GM10248 (cell line): ENCODE results near the gene ADIPOR2.

Experiments
- CTCF ChIA-PET: fragments of 300-600 bp; sonication (Branson Sonifier 250); formaldehyde crosslinking; extraction: SDS; loops from one replicate; lab custom pipeline; 2021; ENCODE audit warnings: antibody characterized with exemption; lab: Yijun Ruan, JAX
- POLR2A ChIA-PET: fragments of 350-650 bp; sonication (Branson Sonifier 250); formaldehyde crosslinking; extraction: SDS; loops from one replicate; lab custom pipeline; 2020; ENCODE audit warnings: antibody characterized with exemption; lab: Yijun Ruan, JAX
- DNase-seq: peaks from one replicate; pipeline ENCODE4 v3.0.0; 2012; ENCODE audit errors: extremely low spot score
- CTCF ChIP-seq: IDR thresholded peaks from 2 replicates; pipeline ENCODE4 v1.5.1; 2012; ENCODE audit warnings: mild to moderate bottlenecking, low read depth; ENCODE audit errors: extremely low read depth, missing control alignments, control extremely low read depth

ADIPOR2 gene

GRCh38 chr12:1823237-1823636 is 132.4 kb downstream of the ADIPOR2 start:
- no peak for TF ChIP-seq CTCF
- ChIA-PET CTCF (interaction anchor here (1.5 kb wide), 1 partner anchor 8 kb away, joined by 4 read pairs; no protein-coding TSS in a partner anchor), POLR2A (no interaction called here)
- no peak for DNase-seq

GRCh38 chr12:1825382-1826102 is 134.7 kb downstream of the ADIPOR2 start:
- DNase-seq: no peak
- TF ChIP-seq CTCF: no peak
- CTCF ChIA-PET: interaction anchor here (1.0 kb wide), 1 partner anchor 10 kb away, joined by 5 read pairs; no protein-coding TSS in a partner anchor
- POLR2A ChIA-PET: no interaction called here

GRCh38 chr12:1826401-1826800 is 135.5 kb downstream of the ADIPOR2 start:
- TF ChIP-seq CTCF: no peak
- POLR2A ChIA-PET: no interaction called here
- DNase-seq: no peak
- CTCF ChIA-PET: no interaction called here

GRCh38 chr12:1826867-1827705 is 136.2 kb downstream of the ADIPOR2 start:
- DNase-seq: no peak
- ChIA-PET POLR2A (no interaction called here), CTCF (no interaction called here)
- TF ChIP-seq CTCF: no peak

GRCh38 chr12:1827826-1828805 is 137.2 kb downstream of the ADIPOR2 start:
- ChIA-PET CTCF (interaction anchor here (1.1 to 1.4 kb wide), 2 partner anchors 14 to 61 kb away, joined by 3 read pairs; no protein-coding TSS in a partner anchor), POLR2A (no interaction called here)
- no peak for DNase-seq

More at GRCh38 chr12:1827826-1828805, 137.2 kb downstream of the ADIPOR2 start:
- TF ChIP-seq CTCF: no peak
